ENCODE results near the gene ARMC3.
"Not testable (repeated sequence)": the region's sequence is repeated elsewhere in the genome, so short reads cannot be mapped to it uniquely, and the experiment has no call there.

The ARMC3 gene

GRCh38 chr10:22929053-22929452 lies 1.2 kb downstream of the ARMC3 start:
- FAIRE-seq = not testable (repeated sequence)

GRCh38 chr10:22931948-22932347 lies 4.1 kb downstream of the ARMC3 start:
- no peak for FAIRE-seq

GRCh38 chr10:22932626-22933370 lies 4.9 kb downstream of the ARMC3 start:
- no peak for FAIRE-seq

- no peak for FAIRE-seq
Observed at GRCh38 chr10:22934726-22935125, 6.9 kb downstream of the ARMC3 start.

- no peak for FAIRE-seq
Observed at GRCh38 chr10:22942437-22942836, 14.6 kb downstream of the ARMC3 start.

GRCh38 chr10:22945934-22946673 lies 18.3 kb downstream of the ARMC3 start:
- FAIRE-seq = no peak

GRCh38 chr10:22954970-22955369 lies 27.1 kb downstream of the ARMC3 start:
- no peak for FAIRE-seq

GRCh38 chr10:22958338-22958737 lies 30.5 kb downstream of the ARMC3 start:
- no peak for FAIRE-seq

- no peak for FAIRE-seq
Observed at GRCh38 chr10:22959292-22959691, 31.4 kb downstream of the ARMC3 start.

- no peak for FAIRE-seq
Observed at GRCh38 chr10:22959950-22960349, 32.1 kb downstream of the ARMC3 start.

- FAIRE-seq = no peak
Observed at GRCh38 chr10:22962817-22963216, 35.0 kb downstream of the ARMC3 start.

GRCh38 chr10:22969704-22970103 lies 41.9 kb downstream of the ARMC3 start:
- no peak for FAIRE-seq

GRCh38 chr10:22976534-22976933 lies 48.7 kb downstream of the ARMC3 start:
- no peak for FAIRE-seq

GRCh38 chr10:22977751-22978150 lies 49.9 kb downstream of the ARMC3 start:
- no peak for FAIRE-seq

GRCh38 chr10:22978287-22978686 lies 50.4 kb downstream of the ARMC3 start:
- FAIRE-seq = no peak

- FAIRE-seq = no peak
Observed at GRCh38 chr10:22978918-22979317, 51.1 kb downstream of the ARMC3 start.

- no peak for FAIRE-seq
Observed at GRCh38 chr10:22980822-22981221, 53.0 kb downstream of the ARMC3 start.

GRCh38 chr10:22984066-22984465 lies 56.2 kb downstream of the ARMC3 start:
- no peak for FAIRE-seq

GRCh38 chr10:22986771-22987542 lies 59.1 kb downstream of the ARMC3 start:
- FAIRE-seq = peak; percentile 95

GRCh38 chr10:22988581-22989360 lies 60.9 kb downstream of the ARMC3 start:
- FAIRE-seq = peak; percentile 99

- FAIRE-seq = no peak
Observed at GRCh38 chr10:22990443-22990842, 62.6 kb downstream of the ARMC3 start.

- no peak for FAIRE-seq
Observed at GRCh38 chr10:22992075-22992474, 64.2 kb downstream of the ARMC3 start.

GRCh38 chr10:22992621-22993020 lies 64.8 kb downstream of the ARMC3 start:
- no peak for FAIRE-seq
